Measurements from ENCODE around the gene HECW1. TPM values are rescaled to one million over a fixed set of nuclear protein-coding genes. Genes with fewer than 3 reads are reported as not detected.

Gene HECW1
- polyA plus RNA-seq, 4 donors = under 0.01 to 0.10 (median 0.03) TPM; not detected in 1

DNA sequence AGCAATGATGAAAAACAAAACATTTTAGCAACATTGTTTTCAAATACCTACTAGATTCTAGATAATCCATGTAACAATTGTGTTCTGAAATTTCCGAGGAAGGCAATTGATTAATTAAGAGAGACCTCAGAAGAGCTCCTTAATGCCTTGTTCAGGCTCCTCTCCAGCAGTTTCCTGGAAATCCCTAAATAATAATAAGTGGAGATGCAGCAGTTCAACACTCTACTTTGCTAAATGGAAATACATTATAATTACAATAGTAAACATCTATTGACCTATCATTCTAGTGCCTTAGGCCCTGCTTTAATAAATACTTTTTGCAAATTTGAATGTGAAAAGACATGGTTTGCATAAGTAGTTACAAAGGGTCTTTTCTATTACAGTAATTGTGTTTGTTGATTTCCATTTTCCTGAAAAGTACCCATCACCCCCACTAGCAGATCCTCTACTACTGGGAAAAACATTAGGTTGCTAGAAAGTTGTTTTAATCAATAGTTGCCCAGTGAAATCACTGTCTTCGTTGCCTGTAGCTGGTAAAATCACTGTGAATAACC lies 283.8 kb downstream of the HECW1 start:
- FAIRE-seq (no peak), DNase-seq (no peak)
- Histone ChIP-seq H3K27ac (ENCODE audit: low read depth in 1 of 3, low read length in 2 of 3) (no peak overlapping the region), H3K9me3 (ENCODE audit: control insufficient read depth in 2 of 2, insufficient read depth in 1 of 2, low read depth in 1 of 2, low read length in 1 of 2) (no peaks in the 10 kb centered on the region), H3K27me3 (ENCODE audit: control insufficient read depth in 3 of 3, insufficient read depth in 3 of 3, low read length in 3 of 3) (peaks cover 0 to 3% (median 2%) of the 10 kb centered on the region in 3 donors), H3K4me1 (ENCODE audit: control insufficient read depth in 3 of 3, insufficient read depth in 2 of 3, low read depth in 1 of 3, low read length in 2 of 3) (no peaks in the 10 kb centered on the region), H3K4me3 (ENCODE audit: low read depth in 1 of 3, low read length in 3 of 3) (no peak overlapping the region), H3K36me3 (ENCODE audit: control insufficient read depth in 3 of 3, insufficient read depth in 2 of 3, low read depth in 1 of 3, low read length in 3 of 3) (no peaks in the 10 kb centered on the region)
- WGBS, 3 donors = 55 to 60% (median 55%) methylated on average over 2 of the region's 2 CpGs

GRCh38 chr7:43398831-43399230 lies 286.4 kb downstream of the HECW1 start:
- H3K27ac ChIP-seq (ENCODE audit: low read depth in 1 of 3, low read length in 2 of 3) = no peak overlapping the region
- peaks cover 0 to 3% (median 2%) of the 10 kb centered on the region in 3 donors for H3K27me3 ChIP-seq (ENCODE audit: control insufficient read depth in 3 of 3, insufficient read depth in 3 of 3, low read length in 3 of 3)
- H3K4me3 ChIP-seq (ENCODE audit: low read depth in 1 of 3, low read length in 3 of 3) = no peak overlapping the region
- no peak for FAIRE-seq
- DNase-seq = no peak
- no peaks in the 10 kb centered on the region for H3K9me3 ChIP-seq (ENCODE audit: control insufficient read depth in 2 of 2, insufficient read depth in 1 of 2, low read depth in 1 of 2, low read length in 1 of 2)
- no peaks in the 10 kb centered on the region for H3K4me1 ChIP-seq (ENCODE audit: control insufficient read depth in 3 of 3, insufficient read depth in 2 of 3, low read depth in 1 of 3, low read length in 2 of 3)
- H3K36me3 ChIP-seq (ENCODE audit: control insufficient read depth in 3 of 3, insufficient read depth in 2 of 3, low read depth in 1 of 3, low read length in 3 of 3) = no peaks in the 10 kb centered on the region

DNA sequence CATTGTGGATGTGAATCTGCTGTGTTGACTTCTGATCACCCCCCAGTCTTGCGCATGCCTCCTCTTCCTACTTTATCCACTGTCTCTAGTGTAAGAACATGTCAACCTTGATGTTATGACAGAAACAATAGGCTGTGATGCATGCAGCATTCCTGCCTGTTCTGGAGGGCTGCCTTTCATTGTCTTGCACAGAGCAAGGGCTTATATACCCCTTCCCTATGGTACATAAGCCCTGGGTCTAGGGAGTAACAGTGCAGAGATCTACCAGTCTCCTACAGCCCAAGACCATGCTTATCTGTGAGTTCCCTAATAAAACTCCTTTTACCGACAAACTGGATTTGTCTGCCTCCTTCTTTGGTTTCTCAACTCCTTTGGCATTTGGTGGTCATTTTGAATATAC lies 293.5 kb downstream of the HECW1 start:
- Histone ChIP-seq H3K4me1 (ENCODE audit: control insufficient read depth in 3 of 3, insufficient read depth in 2 of 3, low read depth in 1 of 3, low read length in 2 of 3) (no peaks in the 10 kb centered on the region), H3K9me3 (ENCODE audit: control insufficient read depth in 2 of 2, insufficient read depth in 1 of 2, low read depth in 1 of 2, low read length in 1 of 2) (no peaks in the 10 kb centered on the region), H3K4me3 (ENCODE audit: low read depth in 1 of 3, low read length in 3 of 3) (no peak overlapping the region), H3K27me3 (ENCODE audit: control insufficient read depth in 3 of 3, insufficient read depth in 3 of 3, low read length in 3 of 3) (no peaks in the 10 kb centered on the region), H3K27ac (ENCODE audit: low read depth in 1 of 3, low read length in 2 of 3) (no peak overlapping the region), H3K36me3 (ENCODE audit: control insufficient read depth in 3 of 3, insufficient read depth in 2 of 3, low read depth in 1 of 3, low read length in 3 of 3) (no peaks in the 10 kb centered on the region)
- FAIRE-seq (no peak), DNase-seq (no peak)
- WGBS, 3 donors = 85 to 89% (median 89%) methylated on average over 2 of the region's 2 CpGs

- no peak overlapping the region for H3K27ac ChIP-seq (ENCODE audit: low read depth in 1 of 3, low read length in 2 of 3)
- 50 to 63% (median 55%) methylated on average over 5 of the region's 5 CpGs for WGBS, 3 donors
- H3K9me3 ChIP-seq (ENCODE audit: control insufficient read depth in 2 of 2, insufficient read depth in 1 of 2, low read depth in 1 of 2, low read length in 1 of 2) = no peaks in the 10 kb centered on the region
- DNase-seq (no peak), FAIRE-seq (no peak)
- no peaks in the 10 kb centered on the region for H3K4me1 ChIP-seq (ENCODE audit: control insufficient read depth in 3 of 3, insufficient read depth in 2 of 3, low read depth in 1 of 3, low read length in 2 of 3)
- H3K36me3 ChIP-seq (ENCODE audit: control insufficient read depth in 3 of 3, insufficient read depth in 2 of 3, low read depth in 1 of 3, low read length in 3 of 3) = no peaks in the 10 kb centered on the region
- H3K4me3 ChIP-seq (ENCODE audit: low read depth in 1 of 3, low read length in 3 of 3) = no peak overlapping the region
- H3K27me3 ChIP-seq (ENCODE audit: control insufficient read depth in 3 of 3, insufficient read depth in 3 of 3, low read length in 3 of 3) = no peaks in the 10 kb centered on the region
Measured at GRCh38 chr7:43406961-43407360, 294.5 kb downstream of the HECW1 start.

DNA sequence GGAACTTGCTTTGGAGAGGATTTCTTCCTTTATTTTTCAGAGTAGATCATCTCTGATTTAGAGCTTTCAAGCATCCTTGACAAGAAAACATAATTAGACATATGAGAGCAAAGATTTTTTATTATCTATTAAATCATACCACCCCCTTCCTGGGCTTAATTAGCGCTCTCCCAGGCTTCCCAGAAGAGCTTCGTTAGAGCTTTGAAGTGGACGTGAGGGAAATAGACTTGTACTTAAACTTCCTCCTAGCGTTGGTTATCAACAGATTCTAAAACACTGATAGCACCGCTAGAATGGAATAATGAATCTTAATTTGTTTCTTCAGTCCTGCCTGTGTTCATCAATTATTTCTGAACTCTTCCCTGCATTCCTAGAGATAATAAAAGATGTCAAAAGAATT lies 296.5 kb downstream of the HECW1 start:
- Histone ChIP-seq H3K4me3 (ENCODE audit: low read depth in 1 of 3, low read length in 3 of 3) (no peak overlapping the region), H3K9me3 (ENCODE audit: control insufficient read depth in 2 of 2, insufficient read depth in 1 of 2, low read depth in 1 of 2, low read length in 1 of 2) (no peaks in the 10 kb centered on the region), H3K27me3 (ENCODE audit: control insufficient read depth in 3 of 3, insufficient read depth in 3 of 3, low read length in 3 of 3) (no peaks in the 10 kb centered on the region), H3K36me3 (ENCODE audit: control insufficient read depth in 3 of 3, insufficient read depth in 2 of 3, low read depth in 1 of 3, low read length in 3 of 3) (no peaks in the 10 kb centered on the region), H3K4me1 (ENCODE audit: control insufficient read depth in 3 of 3, insufficient read depth in 2 of 3, low read depth in 1 of 3, low read length in 2 of 3) (no peaks in the 10 kb centered on the region), H3K27ac (ENCODE audit: low read depth in 1 of 3, low read length in 2 of 3) (no peak overlapping the region)
- WGBS, 3 donors = 35 to 51% (median 49%) methylated on average over 5 of the region's 5 CpGs
- FAIRE-seq (no peak), DNase-seq (no peak)

DNA sequence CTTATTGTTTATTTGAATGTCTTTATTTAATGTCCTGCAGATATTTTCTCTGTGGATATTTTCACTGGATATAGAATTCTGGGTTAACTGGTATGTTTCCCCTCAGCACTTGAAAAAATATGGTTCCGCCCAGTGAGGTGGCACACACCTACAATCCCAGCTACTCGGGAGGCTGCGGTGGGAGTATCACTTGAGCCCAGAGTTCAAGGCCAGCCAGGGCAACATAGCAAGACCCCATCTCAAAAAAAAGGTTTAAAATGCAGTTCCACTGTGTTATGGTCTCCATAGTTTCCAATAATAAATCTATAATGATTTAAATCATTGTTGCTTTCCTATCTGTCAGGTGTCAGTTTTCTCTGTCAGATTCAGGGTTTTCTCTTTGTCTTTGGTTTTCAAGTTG lies 305.0 kb downstream of the HECW1 start:
- 95 to 98% (median 96%) methylated on average over 3 of the region's 3 CpGs for WGBS, 3 donors
- FAIRE-seq = no peak

GRCh38 chr7:43430411-43430810 lies 318.0 kb downstream of the HECW1 start:
- no peak overlapping the region for H3K27ac ChIP-seq (ENCODE audit: low read depth in 1 of 3, low read length in 2 of 3)
- H3K9me3 ChIP-seq (ENCODE audit: control insufficient read depth in 2 of 2, insufficient read depth in 1 of 2, low read depth in 1 of 2, low read length in 1 of 2) = no peaks in the 10 kb centered on the region
- no peak for DNase-seq
- no peaks in the 10 kb centered on the region for H3K4me1 ChIP-seq (ENCODE audit: control insufficient read depth in 3 of 3, insufficient read depth in 2 of 3, low read depth in 1 of 3, low read length in 2 of 3)
- H3K27me3 ChIP-seq (ENCODE audit: control insufficient read depth in 3 of 3, insufficient read depth in 3 of 3, low read length in 3 of 3) = no peaks in the 10 kb centered on the region
- H3K36me3 ChIP-seq (ENCODE audit: control insufficient read depth in 3 of 3, insufficient read depth in 2 of 3, low read depth in 1 of 3, low read length in 3 of 3) = no peaks in the 10 kb centered on the region
- FAIRE-seq = no peak
- 50 to 70% (median 52%) methylated on average over 2 of the region's 2 CpGs for WGBS, 3 donors
- no peak overlapping the region for H3K4me3 ChIP-seq (ENCODE audit: low read depth in 1 of 3, low read length in 3 of 3)

More for the DNA sequence above, 305.0 kb downstream of the HECW1 start:
- H3K9me3 ChIP-seq (ENCODE audit: control insufficient read depth in 2 of 2, insufficient read depth in 1 of 2, low read depth in 1 of 2, low read length in 1 of 2) = no peaks in the 10 kb centered on the region
- no peaks in the 10 kb centered on the region for H3K27me3 ChIP-seq (ENCODE audit: control insufficient read depth in 3 of 3, insufficient read depth in 3 of 3, low read length in 3 of 3)
- H3K27ac ChIP-seq (ENCODE audit: low read depth in 1 of 3, low read length in 2 of 3) = no peak overlapping the region
- no peaks in the 10 kb centered on the region for H3K4me1 ChIP-seq (ENCODE audit: control insufficient read depth in 3 of 3, insufficient read depth in 2 of 3, low read depth in 1 of 3, low read length in 2 of 3)
- no peaks in the 10 kb centered on the region for H3K36me3 ChIP-seq (ENCODE audit: control insufficient read depth in 3 of 3, insufficient read depth in 2 of 3, low read depth in 1 of 3, low read length in 3 of 3)
- DNase-seq = no peak
- H3K4me3 ChIP-seq (ENCODE audit: low read depth in 1 of 3, low read length in 3 of 3) = no peak overlapping the region

DNA sequence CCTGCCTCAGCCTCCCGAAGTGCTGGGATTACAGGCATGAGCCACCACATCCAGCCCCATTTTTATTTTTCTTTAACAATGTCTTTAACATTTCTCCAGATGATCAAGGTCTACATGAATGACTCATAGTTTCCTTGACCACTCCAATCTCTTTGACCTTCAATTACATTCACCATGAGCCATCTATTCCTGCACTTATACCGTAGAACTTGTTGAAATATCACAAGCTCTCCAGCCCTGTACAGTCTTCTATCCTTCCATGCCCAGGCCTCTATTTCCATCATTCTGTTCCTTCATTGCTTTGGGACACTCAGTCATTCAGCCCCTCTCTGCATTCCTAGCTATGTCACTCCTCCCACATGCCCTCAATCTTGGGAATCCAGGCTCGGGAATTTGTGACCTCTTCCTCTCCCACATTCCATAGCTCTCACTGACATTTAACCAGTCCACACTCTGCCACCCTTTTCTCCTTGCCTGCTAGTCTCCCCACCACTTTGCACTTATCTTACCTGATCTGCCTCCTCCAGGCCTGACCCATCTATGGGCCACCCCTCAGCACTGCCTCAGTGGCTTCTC lies 318.7 kb downstream of the HECW1 start:
- Histone ChIP-seq H3K36me3 (ENCODE audit: control insufficient read depth in 3 of 3, insufficient read depth in 2 of 3, low read depth in 1 of 3, low read length in 3 of 3) (no peaks in the 10 kb centered on the region), H3K27ac (ENCODE audit: low read depth in 1 of 3, low read length in 2 of 3) (no peak overlapping the region), H3K4me1 (ENCODE audit: control insufficient read depth in 3 of 3, insufficient read depth in 2 of 3, low read depth in 1 of 3, low read length in 2 of 3) (no peaks in the 10 kb centered on the region), H3K27me3 (ENCODE audit: control insufficient read depth in 3 of 3, insufficient read depth in 3 of 3, low read length in 3 of 3) (no peaks in the 10 kb centered on the region), H3K4me3 (ENCODE audit: low read depth in 1 of 3, low read length in 3 of 3) (no peak overlapping the region), H3K9me3 (ENCODE audit: control insufficient read depth in 2 of 2, insufficient read depth in 1 of 2, low read depth in 1 of 2, low read length in 1 of 2) (no peaks in the 10 kb centered on the region)
- DNase-seq (no peak), FAIRE-seq (no peak)
- WGBS, 3 donors = 32 to 73% (median 55%) methylated on average over 3 of the region's 3 CpGs

DNA sequence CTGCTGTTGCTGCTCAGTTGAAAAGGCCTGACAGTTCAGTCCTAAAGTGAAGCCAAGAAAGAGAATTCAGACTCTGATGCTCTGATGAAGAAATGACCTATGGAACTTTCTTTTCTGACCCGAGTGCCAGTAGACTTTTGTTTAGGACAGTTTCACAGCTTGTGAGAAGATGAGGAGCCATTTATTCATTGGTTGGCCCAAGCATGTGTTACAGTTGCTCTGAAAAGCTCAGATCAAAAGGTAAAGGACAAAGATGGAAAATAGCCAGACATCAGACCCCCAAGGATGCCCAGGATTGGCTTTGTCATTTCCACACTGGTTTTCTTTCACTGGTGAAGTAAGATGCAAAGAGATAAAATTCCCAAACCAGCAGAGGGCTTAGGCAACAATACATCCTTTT lies 321.2 kb downstream of the HECW1 start:
- Histone ChIP-seq H3K4me1 (ENCODE audit: control insufficient read depth in 3 of 3, insufficient read depth in 2 of 3, low read depth in 1 of 3, low read length in 2 of 3) (no peaks in the 10 kb centered on the region), H3K4me3 (ENCODE audit: low read depth in 1 of 3, low read length in 3 of 3) (no peak overlapping the region), H3K27ac (ENCODE audit: low read depth in 1 of 3, low read length in 2 of 3) (no peak overlapping the region), H3K9me3 (ENCODE audit: control insufficient read depth in 2 of 2, insufficient read depth in 1 of 2, low read depth in 1 of 2, low read length in 1 of 2) (no peaks in the 10 kb centered on the region), H3K27me3 (ENCODE audit: control insufficient read depth in 3 of 3, insufficient read depth in 3 of 3, low read length in 3 of 3) (no peaks in the 10 kb centered on the region), H3K36me3 (ENCODE audit: control insufficient read depth in 3 of 3, insufficient read depth in 2 of 3, low read depth in 1 of 3, low read length in 3 of 3) (no peaks in the 10 kb centered on the region)
- no peak for FAIRE-seq
- 73 to 82% (median 77%) methylated on average over 1 of the region's 1 CpG for WGBS, 3 donors
- no peak for DNase-seq

All from small intestine (tissue), 7 donors.